H9 (cell line): ENCODE measurements around the gene CFAP97. TPM values are rescaled to one million over a fixed set of nuclear protein-coding genes. Genes with fewer than 3 reads are reported as not detected.
A peak's percentile ranks its signal among the peaks of the same experiment; 100 is the strongest.

Experiments used
- DNase-seq: peaks from one replicate; pipeline ENCODE4 v3.0.0-alpha.2; 2017
- H2AFZ ChIP-seq: one replicate; pipeline ENCODE4 v1.6.1; 2013; ENCODE audit warnings: mild to moderate bottlenecking, low read length, control low read depth, moderate library complexity
- H2AK5ac ChIP-seq: 2 replicates; pipeline ENCODE4 v1.6.1; 2013; ENCODE audit warnings: low read length, control low read depth, mixed read lengths; ENCODE audit not compliant: insufficient read length
- H2BK120ac ChIP-seq: one replicate; pipeline ENCODE4 v1.6.1; 2013; ENCODE audit warnings: low read depth, mild to moderate bottlenecking, low read length, control low read depth, inconsistent platforms; ENCODE audit not compliant: poor library complexity, severe bottlenecking
- H2BK12ac ChIP-seq: 2 replicates; pipeline ENCODE4 v1.6.1; 2013; ENCODE audit warnings: low read length, control low read depth, mixed read lengths, low read depth; ENCODE audit not compliant: insufficient read length
- H2BK15ac ChIP-seq: 2 replicates; pipeline ENCODE4 v1.6.1; 2013; ENCODE audit warnings: low read depth, low read length, control low read depth
- H2BK20ac ChIP-seq: one replicate; pipeline ENCODE4 v1.6.1; 2013; ENCODE audit warnings: low read depth, mild to moderate bottlenecking, low read length, control low read depth, inconsistent platforms; ENCODE audit not compliant: poor library complexity, severe bottlenecking
- H2BK5ac ChIP-seq: 2 replicates; pipeline ENCODE4 v1.6.1; 2013; ENCODE audit warnings: low read length, control low read depth, mixed read lengths; ENCODE audit not compliant: insufficient read length
- H3K14ac ChIP-seq: 2 replicates; pipeline ENCODE4 v1.6.1; 2013; ENCODE audit warnings: low read length, control low read depth; ENCODE audit not compliant: insufficient read depth
- H3K18ac ChIP-seq: 2 replicates; pipeline ENCODE4 v1.6.1; 2013; ENCODE audit warnings: low read depth, mild to moderate bottlenecking, mixed read lengths, low read length, control low read depth; ENCODE audit not compliant: insufficient read length
- H3K23ac ChIP-seq: 2 replicates; pipeline ENCODE4 v1.6.1; 2013; ENCODE audit warnings: low read length, control low read depth, mixed read lengths, low read depth; ENCODE audit not compliant: insufficient read length
- H3K23me2 ChIP-seq: 2 replicates; pipeline ENCODE4 v1.6.1; 2013; ENCODE audit warnings: low read depth, mild to moderate bottlenecking, mixed read lengths, low read length, control low read depth; ENCODE audit not compliant: insufficient read length, poor library complexity, severe bottlenecking
- H3K27ac ChIP-seq: 2 replicates; pipeline ENCODE4 v1.5.1; 2013; ENCODE audit warnings: low read length, control low read depth, mixed read lengths, low read depth; ENCODE audit not compliant: insufficient read length
- H3K27me3 ChIP-seq: 2 replicates; pipeline ENCODE4 v1.6.1; 2013; ENCODE audit warnings: low read length, control low read depth, inconsistent platforms; ENCODE audit not compliant: insufficient read depth
- H3K4ac ChIP-seq: 2 replicates; pipeline ENCODE4 v1.6.1; 2013; ENCODE audit warnings: low read depth, mild to moderate bottlenecking, control low read depth, inconsistent platforms, low read length, moderate library complexity
- H3K4me1 ChIP-seq: 2 replicates; pipeline ENCODE4 v1.6.1; 2013; ENCODE audit warnings: low read length, control low read depth, inconsistent platforms; ENCODE audit not compliant: insufficient read depth
- H3K4me2 ChIP-seq: 2 replicates; pipeline ENCODE4 v1.6.1; 2013; ENCODE audit warnings: low read length, control low read depth, mixed read lengths; ENCODE audit not compliant: insufficient read length, insufficient read depth
- H3K56ac ChIP-seq: 2 replicates; pipeline ENCODE4 v1.6.1; 2013; ENCODE audit warnings: low read depth, mild to moderate bottlenecking, mixed read lengths, low read length, control low read depth; ENCODE audit not compliant: insufficient read length
- H3K79me1 ChIP-seq: 2 replicates; pipeline ENCODE4 v1.6.1; 2013; ENCODE audit warnings: low read depth, mild to moderate bottlenecking, moderate library complexity, low read length, control low read depth, inconsistent platforms; ENCODE audit not compliant: insufficient read depth, poor library complexity, severe bottlenecking
- H3K79me2 ChIP-seq: 2 replicates; pipeline ENCODE4 v1.6.1; 2013; ENCODE audit warnings: low read length, control low read depth, inconsistent platforms; ENCODE audit not compliant: insufficient read depth
- H3K9ac ChIP-seq: 2 replicates; pipeline ENCODE4 v1.6.1; 2013; ENCODE audit warnings: low read length, control low read depth, mixed read lengths; ENCODE audit not compliant: insufficient read length; ENCODE audit errors: extremely low read depth
- H3K9me3 ChIP-seq: one replicate; pipeline ENCODE4 v1.6.1; 2013; ENCODE audit warnings: low read depth, low read length, inconsistent platforms; ENCODE audit not compliant: control insufficient read depth
- H3T11ph ChIP-seq: one replicate; pipeline ENCODE4 v1.6.1; 2013; ENCODE audit warnings: mild to moderate bottlenecking, low read length, control low read depth, inconsistent platforms
- H4K20me1 ChIP-seq: one replicate; pipeline ENCODE4 v1.6.1; 2013; ENCODE audit not compliant: control insufficient read depth, insufficient read length, insufficient read depth
- H4K5ac ChIP-seq: 2 replicates; pipeline ENCODE4 v1.6.1; 2013; ENCODE audit warnings: low read depth, mild to moderate bottlenecking, mixed read lengths, low read length, control low read depth; ENCODE audit not compliant: insufficient read length
- H4K8ac ChIP-seq: replicated peaks from 2 replicates; pipeline ENCODE4 v1.6.1; 2013; ENCODE audit warnings: low read length, control low read depth, mixed read lengths, low read depth; ENCODE audit not compliant: insufficient read length
- H4K91ac ChIP-seq: 2 replicates; pipeline ENCODE4 v1.6.1; 2013; ENCODE audit warnings: low read depth, mild to moderate bottlenecking, moderate library complexity, mixed read lengths, low read length, control low read depth; ENCODE audit not compliant: insufficient read length
- H3K27ac Mint-ChIP-seq, 3 experiments: 2 replicates in 2 of 3; 3 replicates in 1 of 3; pipeline ENCODE4 v1.8.0; 2020 to 2021; ENCODE audit warnings: mixed read lengths in 3 of 3, mild to moderate bottlenecking in 1 of 3, moderate library complexity in 1 of 3
- H3K27me3 Mint-ChIP-seq: 2 replicates; pipeline ENCODE4 v1.8.0; 2021; ENCODE audit warnings: low read depth, mild to moderate bottlenecking, moderate library complexity, mixed read lengths
- H3K36me3 Mint-ChIP-seq, 3 experiments: 2 replicates in 2 of 3; 3 replicates in 1 of 3; pipeline ENCODE4 v1.8.0; 2020 to 2021; ENCODE audit warnings: low read depth in 3 of 3, mixed read lengths in 3 of 3; ENCODE audit not compliant: insufficient read depth in 1 of 3
- H3K4me1 Mint-ChIP-seq, 2 experiments: 2 replicates each; pipeline ENCODE4 v1.8.0; 2020; ENCODE audit warnings: mixed read lengths in 2 of 2
- H3K4me3 Mint-ChIP-seq, 2 experiments: 2 replicates in 1 of 2; 3 replicates in 1 of 2; pipeline ENCODE4 v1.8.0; 2020 to 2021; ENCODE audit warnings: mild to moderate bottlenecking in 2 of 2, mixed read lengths in 2 of 2, moderate library complexity in 1 of 2
- H3K9me3 Mint-ChIP-seq, 2 experiments: 2 replicates in 1 of 2; 3 replicates in 1 of 2; pipeline ENCODE4 v1.8.0; 2020; ENCODE audit warnings: mild to moderate bottlenecking in 2 of 2, mixed read lengths in 2 of 2, moderate library complexity in 1 of 2
- WGBS: extraction: QIAGEN DNeasy Blood & Tissue Kit; methylation state at CpG from one replicate; pipeline ENCODE4 v1.1.7; 2013; ENCODE audit warnings: missing lambda C conversion rate, low lambda C conversion rate, mixed read lengths; ENCODE audit not compliant: insufficient read length; ENCODE audit errors: extremely low coverage; 5-methylcytosine and 5-hydroxymethylcytosine counted together
- total RNA-seq: library from RNA; stranded (reverse); gene quantifications from 2 replicates; pipeline ENCODE4 v1.2.1, GENCODE V29; 2021
- TF ChIP-seq, protein P1 (sequence below): fragments of 200-600 bp; sonication (generic); conservative IDR thresholded peaks from 3 replicates; pipeline ENCODE4 v1.8.0; 2021; ENCODE audit warnings: antibody characterized with exemption, mild to moderate bottlenecking

Gene CFAP97
- total RNA-seq, 1 experiment from 2014 or later = 39.3 TPM

GRCh38 chr4:185202984-185203485 lies 765 bp downstream of the CFAP97 start:
- H3K4me1 Mint-ChIP-seq = peaks cover 26 to 32% of the 10 kb centered on the region in 2 experiments
- peaks cover 10% of the 10 kb centered on the region for H3K27me3 Mint-ChIP-seq
- Histone ChIP-seq H4K5ac (no peak overlapping the region), H3K56ac (no peak overlapping the region), H2BK12ac (no peak overlapping the region), H3K27me3 (no peaks in the 10 kb centered on the region), H2BK5ac (no peak overlapping the region), H3K23me2 (peaks cover 3% of the 10 kb centered on the region), H3K4me2 (peak overlapping the region; percentile 39), H2AFZ (no peak overlapping the region), H3K18ac (no peak overlapping the region), H3K9me3 (no peaks in the 10 kb centered on the region), H3K23ac (no peak overlapping the region), H3T11ph (no peak overlapping the region), H4K20me1 (no peaks in the 10 kb centered on the region), H2BK15ac (no peak overlapping the region), H3K79me2 (no peaks in the 10 kb centered on the region), H4K91ac (no peak overlapping the region), H3K4me1 (peaks cover 7% of the 10 kb centered on the region; the same call in 1 of the 2 replicates), H3K79me1 (no peaks in the 10 kb centered on the region), H4K8ac (no peak overlapping the region), H3K9ac (no peak overlapping the region), H2AK5ac (no peak overlapping the region), H2BK20ac (no peak overlapping the region), H3K4ac (no peak overlapping the region), H2BK120ac (peak overlapping the region; percentile 53), H3K14ac (no peak overlapping the region), H3K27ac (no peak overlapping the region)
- no peaks in the 10 kb centered on the region for H3K9me3 Mint-ChIP-seq
- DNase-seq = no peak
- H3K4me3 Mint-ChIP-seq = peak overlapping the region; percentile 85 to 93
- TF ChIP-seq, protein P1, sequence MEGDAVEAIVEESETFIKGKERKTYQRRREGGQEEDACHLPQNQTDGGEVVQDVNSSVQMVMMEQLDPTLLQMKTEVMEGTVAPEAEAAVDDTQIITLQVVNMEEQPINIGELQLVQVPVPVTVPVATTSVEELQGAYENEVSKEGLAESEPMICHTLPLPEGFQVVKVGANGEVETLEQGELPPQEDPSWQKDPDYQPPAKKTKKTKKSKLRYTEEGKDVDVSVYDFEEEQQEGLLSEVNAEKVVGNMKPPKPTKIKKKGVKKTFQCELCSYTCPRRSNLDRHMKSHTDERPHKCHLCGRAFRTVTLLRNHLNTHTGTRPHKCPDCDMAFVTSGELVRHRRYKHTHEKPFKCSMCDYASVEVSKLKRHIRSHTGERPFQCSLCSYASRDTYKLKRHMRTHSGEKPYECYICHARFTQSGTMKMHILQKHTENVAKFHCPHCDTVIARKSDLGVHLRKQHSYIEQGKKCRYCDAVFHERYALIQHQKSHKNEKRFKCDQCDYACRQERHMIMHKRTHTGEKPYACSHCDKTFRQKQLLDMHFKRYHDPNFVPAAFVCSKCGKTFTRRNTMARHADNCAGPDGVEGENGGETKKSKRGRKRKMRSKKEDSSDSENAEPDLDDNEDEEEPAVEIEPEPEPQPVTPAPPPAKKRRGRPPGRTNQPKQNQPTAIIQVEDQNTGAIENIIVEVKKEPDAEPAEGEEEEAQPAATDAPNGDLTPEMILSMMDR = no peak
- no CpG with 5 or more reads among the region's 8 CpGs for whole genome bisulfite sequencing
- H3K27ac Mint-ChIP-seq = peak overlapping the region in 2 of 3 experiments; percentile 30 to 70; a peak in 2 of 7 replicates
- peaks cover 0 to 16% (median 9%) of the 10 kb centered on the region in 3 experiments; a peak in 3 of 7 replicates for H3K36me3 Mint-ChIP-seq
